OCI-LY3 (cell line): ENCODE data around the gene EML2.

Source experiments
- EZH2phosphoT487 ChIP-seq: fragments of 200-600 bp; shearing (Covaris generic); IDR thresholded peaks from 2 replicates; pipeline ENCODE4 v1.6.1; 2018; ENCODE audit warnings: antibody characterized with exemption, mixed run types, low read depth
- TF ChIP-seq, protein P1 (sequence below): fragments of 200-600, 300-600 bp; sonication (generic); IDR thresholded peaks from 2 replicates; pipeline ENCODE4 v1.5.1; 2014; ENCODE audit warnings: antibody characterized with exemption, low read length, low read depth

DNA sequence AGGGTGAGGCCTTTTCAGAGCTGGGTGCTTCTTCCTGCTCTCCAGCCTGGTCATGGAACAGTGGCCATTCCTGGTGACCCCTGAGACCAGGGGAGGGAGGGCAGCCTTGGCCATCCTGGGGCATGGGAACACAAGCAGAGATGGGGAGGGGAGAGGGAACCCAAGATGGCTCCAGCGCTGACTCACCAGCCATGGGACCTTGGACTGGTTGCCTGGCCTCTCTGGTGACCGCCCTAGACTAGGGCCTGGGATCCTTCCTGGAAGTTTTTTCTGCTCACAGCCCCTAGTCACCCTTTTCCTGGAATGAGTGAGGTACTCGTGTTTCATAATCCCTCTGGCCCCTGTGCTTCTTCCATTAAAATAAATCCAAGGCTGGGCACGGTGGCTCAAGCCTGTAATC lies 51.3 kb downstream of the EML2 start:
- TF ChIP-seq, protein P1, sequence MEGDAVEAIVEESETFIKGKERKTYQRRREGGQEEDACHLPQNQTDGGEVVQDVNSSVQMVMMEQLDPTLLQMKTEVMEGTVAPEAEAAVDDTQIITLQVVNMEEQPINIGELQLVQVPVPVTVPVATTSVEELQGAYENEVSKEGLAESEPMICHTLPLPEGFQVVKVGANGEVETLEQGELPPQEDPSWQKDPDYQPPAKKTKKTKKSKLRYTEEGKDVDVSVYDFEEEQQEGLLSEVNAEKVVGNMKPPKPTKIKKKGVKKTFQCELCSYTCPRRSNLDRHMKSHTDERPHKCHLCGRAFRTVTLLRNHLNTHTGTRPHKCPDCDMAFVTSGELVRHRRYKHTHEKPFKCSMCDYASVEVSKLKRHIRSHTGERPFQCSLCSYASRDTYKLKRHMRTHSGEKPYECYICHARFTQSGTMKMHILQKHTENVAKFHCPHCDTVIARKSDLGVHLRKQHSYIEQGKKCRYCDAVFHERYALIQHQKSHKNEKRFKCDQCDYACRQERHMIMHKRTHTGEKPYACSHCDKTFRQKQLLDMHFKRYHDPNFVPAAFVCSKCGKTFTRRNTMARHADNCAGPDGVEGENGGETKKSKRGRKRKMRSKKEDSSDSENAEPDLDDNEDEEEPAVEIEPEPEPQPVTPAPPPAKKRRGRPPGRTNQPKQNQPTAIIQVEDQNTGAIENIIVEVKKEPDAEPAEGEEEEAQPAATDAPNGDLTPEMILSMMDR, result no peak
- TF ChIP-seq EZH2phosphoT487, result no peak
